Trophoblast cell (in vitro differentiated cells and primary cell): ENCODE measurements around the gene MORN5.

Source experiments
- DNase-seq, 2 donors: peaks; one replicate each; pipeline ENCODE4 v3.0.0-alpha.2; 2016
- H2AFZ ChIP-seq: 2 replicates; pipeline ENCODE4 v1.6.1; 2013; ENCODE audit warnings: low read length, moderate library complexity, mild to moderate bottlenecking; ENCODE audit not compliant: insufficient read depth, poor library complexity
- H2AK5ac ChIP-seq: 2 replicates; pipeline ENCODE4 v1.6.1; 2013; ENCODE audit warnings: mild to moderate bottlenecking, low read length
- H2BK120ac ChIP-seq: 2 replicates; pipeline ENCODE4 v1.6.1; 2013; ENCODE audit warnings: low read length, mild to moderate bottlenecking, moderate library complexity; ENCODE audit not compliant: insufficient read depth, poor library complexity
- H2BK12ac ChIP-seq: 2 replicates; pipeline ENCODE4 v1.6.1; 2013; ENCODE audit warnings: mild to moderate bottlenecking, low read length, moderate library complexity
- H2BK5ac ChIP-seq: 2 replicates; pipeline ENCODE4 v1.6.1; 2013; ENCODE audit warnings: low read length, low read depth, moderate library complexity, mild to moderate bottlenecking; ENCODE audit not compliant: poor library complexity
- H3K14ac ChIP-seq: 2 replicates; pipeline ENCODE4 v1.6.1; 2013; ENCODE audit warnings: mild to moderate bottlenecking, low read length
- H3K18ac ChIP-seq: 2 replicates; pipeline ENCODE4 v1.6.1; 2013; ENCODE audit warnings: mild to moderate bottlenecking, low read length
- H3K23ac ChIP-seq: 2 replicates; pipeline ENCODE4 v1.6.1; 2013; ENCODE audit warnings: low read length
- H3K27ac ChIP-seq: 2 replicates; pipeline ENCODE4 v1.5.1; 2013; ENCODE audit warnings: low read depth, mild to moderate bottlenecking, inconsistent platforms, low read length, moderate library complexity
- H3K27me3 ChIP-seq: 2 replicates; pipeline ENCODE4 v1.6.1; 2013; ENCODE audit warnings: inconsistent platforms, mild to moderate bottlenecking, low read length, moderate library complexity; ENCODE audit not compliant: insufficient read depth
- H3K36me3 ChIP-seq, 2 experiments: 1 replicate in 1 of 2; 2 replicates in 1 of 2; pipeline ENCODE4 v1.6.1; 2013; ENCODE audit warnings: low read length in 2 of 2, mild to moderate bottlenecking in 2 of 2, moderate library complexity in 1 of 2; ENCODE audit not compliant: insufficient read depth in 2 of 2, control insufficient read depth in 1 of 2
- H3K4ac ChIP-seq: 2 replicates; pipeline ENCODE4 v1.6.1; 2013; ENCODE audit warnings: low read depth, mild to moderate bottlenecking, low read length, moderate library complexity
- H3K4me1 ChIP-seq, 2 experiments: 1 replicate in 1 of 2; 2 replicates in 1 of 2; pipeline ENCODE4 v1.6.1; 2013; ENCODE audit warnings: low read length in 2 of 2, mild to moderate bottlenecking in 2 of 2, moderate library complexity in 1 of 2; ENCODE audit not compliant: insufficient read depth in 2 of 2, control insufficient read depth in 1 of 2
- H3K4me2 ChIP-seq: 2 replicates; pipeline ENCODE4 v1.6.1; 2013; ENCODE audit warnings: inconsistent platforms, mild to moderate bottlenecking, low read length, moderate library complexity
- H3K4me3 ChIP-seq: 2 replicates; pipeline ENCODE4 v1.5.1; 2013; ENCODE audit warnings: mild to moderate bottlenecking, low read depth, low read length, inconsistent platforms
- H3K79me1 ChIP-seq: one replicate; pipeline ENCODE4 v1.6.1; 2013; ENCODE audit warnings: low read length
- H3K79me2 ChIP-seq: 2 replicates; pipeline ENCODE4 v1.6.1; 2013; ENCODE audit warnings: low read length, mild to moderate bottlenecking; ENCODE audit not compliant: control insufficient read depth, insufficient read depth, poor library complexity
- H3K9ac ChIP-seq: 2 replicates; pipeline ENCODE4 v1.6.1; 2013; ENCODE audit warnings: mild to moderate bottlenecking, low read length
- H3K9me3 ChIP-seq: 2 replicates; pipeline ENCODE4 v1.6.1; 2013; ENCODE audit warnings: low read depth, mild to moderate bottlenecking, control low read depth, inconsistent platforms, low read length; ENCODE audit not compliant: insufficient read depth
- H4K12ac ChIP-seq: 2 replicates; pipeline ENCODE4 v1.6.1; 2013; ENCODE audit warnings: low read depth, mild to moderate bottlenecking, low read length, moderate library complexity
- H4K8ac ChIP-seq: 2 replicates; pipeline ENCODE4 v1.6.1; 2013; ENCODE audit warnings: low read depth, mild to moderate bottlenecking, low read length, moderate library complexity
- H4K91ac ChIP-seq: one replicate; pipeline ENCODE4 v1.6.1; 2013; ENCODE audit warnings: low read depth, mild to moderate bottlenecking, low read length, moderate library complexity
- WGBS: extraction: QIAGEN DNeasy Blood & Tissue Kit; methylation state at CpG from one replicate; pipeline ENCODE4 v1.1.7; 2013; ENCODE audit warnings: missing lambda C conversion rate; ENCODE audit not compliant: insufficient read length, insufficient coverage; ENCODE audit errors: extremely low coverage; 5-methylcytosine and 5-hydroxymethylcytosine counted together

MORN5 gene

DNA sequence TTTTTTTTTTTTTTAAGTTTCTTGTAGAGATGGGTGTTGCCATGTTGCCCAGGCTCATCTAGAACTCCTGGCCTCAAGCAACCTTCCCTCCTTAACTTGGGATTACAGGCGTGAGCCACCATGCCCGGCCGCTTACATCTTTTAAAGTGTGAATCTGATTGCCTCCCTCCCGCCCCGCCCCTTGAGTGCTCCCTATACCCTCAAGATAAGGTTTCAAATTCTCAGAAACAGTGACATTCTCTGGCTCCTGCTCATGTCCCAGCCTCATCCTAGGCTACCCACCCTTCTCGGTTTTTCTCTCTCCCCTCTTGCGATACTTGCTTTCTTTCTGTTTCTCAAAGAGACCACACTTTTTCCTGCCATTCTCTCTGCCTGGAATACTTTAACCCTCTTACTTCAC, 12.4 kb downstream of the MORN5 start:
- H3K9ac ChIP-seq = no peak overlapping the region
- no peak overlapping the region for H2AFZ ChIP-seq
- H2AK5ac ChIP-seq = no peak overlapping the region
- no peak overlapping the region for H3K18ac ChIP-seq
- no peak overlapping the region for H3K23ac ChIP-seq
- H2BK120ac ChIP-seq = no peak overlapping the region
- DNase-seq = no peak
- H2BK5ac ChIP-seq = no peak overlapping the region
- no peak overlapping the region for H2BK12ac ChIP-seq
- no peak overlapping the region for H4K12ac ChIP-seq
- no CpG with 5 or more reads among the region's 7 CpGs for whole genome bisulfite sequencing
- H3K9me3 ChIP-seq = no peaks in the 10 kb centered on the region
- no peak overlapping the region for H3K14ac ChIP-seq
- no peak overlapping the region for H3K27ac ChIP-seq
- H3K36me3 ChIP-seq = no peaks in the 10 kb centered on the region
- H3K4me2 ChIP-seq = no peak overlapping the region
- H3K79me2 ChIP-seq = no peaks in the 10 kb centered on the region
- H3K79me1 ChIP-seq = no peaks in the 10 kb centered on the region
- no peak overlapping the region for H4K91ac ChIP-seq
- H3K4ac ChIP-seq = no peak overlapping the region
- H4K8ac ChIP-seq = no peak overlapping the region
- no peaks in the 10 kb centered on the region for H3K27me3 ChIP-seq
- no peak overlapping the region for H3K4me3 ChIP-seq
- H3K4me1 ChIP-seq = no peaks in the 10 kb centered on the region

DNA sequence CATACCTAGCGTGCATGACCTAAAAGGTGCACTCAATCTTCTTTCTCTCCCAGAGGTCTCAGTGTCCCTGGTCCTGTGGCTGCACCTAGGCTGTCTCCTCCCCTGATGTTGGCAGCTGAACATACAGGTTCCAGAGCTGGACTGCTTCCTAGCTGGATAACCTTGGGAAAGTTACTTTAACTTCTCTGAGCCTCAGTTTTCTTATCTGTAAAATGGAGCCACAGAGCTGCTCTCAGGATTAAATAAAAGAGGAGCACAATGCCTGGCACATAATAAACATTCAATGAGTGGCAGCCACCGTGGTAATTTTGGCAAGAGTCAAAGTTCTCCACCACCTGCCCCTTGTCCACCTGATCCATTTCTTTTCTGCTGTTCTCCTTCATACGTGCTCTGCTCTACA, 14.0 kb downstream of the MORN5 start:
- Histone ChIP-seq H2BK12ac (no peak overlapping the region), H3K4me2 (no peak overlapping the region), H3K9me3 (no peaks in the 10 kb centered on the region), H4K91ac (no peak overlapping the region), H3K4ac (no peak overlapping the region), H3K79me1 (no peaks in the 10 kb centered on the region), H2BK120ac (no peak overlapping the region), H3K27ac (no peak overlapping the region), H3K36me3 (no peaks in the 10 kb centered on the region), H4K12ac (no peak overlapping the region), H3K23ac (no peak overlapping the region), H3K18ac (no peak overlapping the region), H3K14ac (no peak overlapping the region), H2AK5ac (no peak overlapping the region), H4K8ac (no peak overlapping the region), H3K79me2 (no peaks in the 10 kb centered on the region), H3K27me3 (no peaks in the 10 kb centered on the region), H3K4me3 (no peak overlapping the region), H2AFZ (no peak overlapping the region), H2BK5ac (no peak overlapping the region), H3K9ac (no peak overlapping the region), H3K4me1 (no peaks in the 10 kb centered on the region)
- DNase-seq = no peak
- WGBS = no CpG with 5 or more reads among the region's 3 CpGs

DNA sequence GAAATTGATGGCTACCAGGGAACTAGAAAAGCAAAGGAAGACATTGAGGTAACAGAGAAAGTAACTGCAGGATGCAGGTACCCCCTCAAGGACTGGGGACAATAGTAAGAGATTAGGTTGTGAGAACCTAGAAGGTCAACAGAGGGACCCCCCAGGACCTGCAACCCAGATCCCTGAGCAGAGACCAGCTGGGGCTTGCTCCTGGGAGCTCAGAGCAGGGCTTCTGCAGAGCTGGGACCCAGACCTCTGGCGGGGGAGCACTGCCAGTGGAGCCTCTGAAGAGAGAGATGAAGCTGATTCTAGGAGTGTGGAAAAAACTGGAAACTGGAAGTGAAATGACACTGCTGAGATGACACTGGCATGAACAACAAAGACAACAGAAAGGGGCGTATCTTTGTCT, 17.2 kb downstream of the MORN5 start:
- H3K36me3 ChIP-seq = no peaks in the 10 kb centered on the region
- no peak overlapping the region for H4K12ac ChIP-seq
- no peak overlapping the region for H3K27ac ChIP-seq
- H4K91ac ChIP-seq = no peak overlapping the region
- no peak overlapping the region for H3K4ac ChIP-seq
- no peaks in the 10 kb centered on the region for H3K27me3 ChIP-seq
- no peak overlapping the region for H3K4me3 ChIP-seq
- H3K4me1 ChIP-seq = no peaks in the 10 kb centered on the region
- H2BK5ac ChIP-seq = no peak overlapping the region
- no peak overlapping the region for H2BK12ac ChIP-seq
- no peak overlapping the region for H2BK120ac ChIP-seq
- H3K79me2 ChIP-seq = no peaks in the 10 kb centered on the region
- no peaks in the 10 kb centered on the region for H3K79me1 ChIP-seq
- no peak for DNase-seq
- H3K4me2 ChIP-seq = no peak overlapping the region
- WGBS = no CpG with 5 or more reads among the region's 2 CpGs
- no peaks in the 10 kb centered on the region for H3K9me3 ChIP-seq
- H4K8ac ChIP-seq = no peak overlapping the region
- H2AFZ ChIP-seq = no peak overlapping the region
- no peak overlapping the region for H3K14ac ChIP-seq
- H3K9ac ChIP-seq = no peak overlapping the region
- no peak overlapping the region for H3K23ac ChIP-seq
- no peak overlapping the region for H3K18ac ChIP-seq
- H2AK5ac ChIP-seq = no peak overlapping the region

GRCh38 chr9:122179054-122179689, 19.5 kb downstream of the MORN5 start:
- Histone ChIP-seq H2BK12ac (no peak overlapping the region), H3K27me3 (no peaks in the 10 kb centered on the region), H3K4me1 (no peaks in the 10 kb centered on the region), H3K36me3 (no peaks in the 10 kb centered on the region), H2AFZ (no peak overlapping the region), H3K18ac (no peak overlapping the region), H2BK5ac (no peak overlapping the region), H3K4me3 (no peak overlapping the region), H3K4ac (no peak overlapping the region), H4K12ac (no peak overlapping the region), H3K23ac (no peak overlapping the region), H2AK5ac (no peak overlapping the region), H3K79me2 (no peaks in the 10 kb centered on the region), H2BK120ac (no peak overlapping the region), H4K8ac (no peak overlapping the region), H3K9ac (no peak overlapping the region), H3K9me3 (peaks cover 1% of the 10 kb centered on the region), H3K4me2 (no peak overlapping the region), H4K91ac (no peak overlapping the region), H3K79me1 (no peaks in the 10 kb centered on the region), H3K27ac (no peak overlapping the region), H3K14ac (no peak overlapping the region)
- WGBS = no CpG with 5 or more reads among the region's 5 CpGs
- DNase-seq = no peak
